Peyer's patch (tissue), 4 donors: ENCODE results near the gene SYNJ1.

ENCODE experiments used
- POLR2A ChIP-seq, 2 donors: fragments of 450-650 bp; IDR thresholded peaks; one replicate each; pipeline ENCODE4 v1.5.1; 2017; ENCODE audit warnings: antibody characterized with exemption in 2 of 2, mild to moderate bottlenecking in 2 of 2, moderate library complexity in 2 of 2
- TF ChIP-seq, protein P1 (sequence below), 6 experiments: fragments of 450-650 bp in 4 of 6; fragments of 200-600 bp in 2 of 6; sonication (generic) in 1 of 6; IDR thresholded peaks; one replicate each; pipeline ENCODE4 v1.5.1; 2017 to 2019; ENCODE audit warnings: antibody characterized with exemption in 6 of 6, mild to moderate bottlenecking in 3 of 6, moderate library complexity in 1 of 6

GRCh38 chr21:32753818-32754585, 26.2 kb upstream of the SYNJ1 start:
- TF ChIP-seq, protein P1, sequence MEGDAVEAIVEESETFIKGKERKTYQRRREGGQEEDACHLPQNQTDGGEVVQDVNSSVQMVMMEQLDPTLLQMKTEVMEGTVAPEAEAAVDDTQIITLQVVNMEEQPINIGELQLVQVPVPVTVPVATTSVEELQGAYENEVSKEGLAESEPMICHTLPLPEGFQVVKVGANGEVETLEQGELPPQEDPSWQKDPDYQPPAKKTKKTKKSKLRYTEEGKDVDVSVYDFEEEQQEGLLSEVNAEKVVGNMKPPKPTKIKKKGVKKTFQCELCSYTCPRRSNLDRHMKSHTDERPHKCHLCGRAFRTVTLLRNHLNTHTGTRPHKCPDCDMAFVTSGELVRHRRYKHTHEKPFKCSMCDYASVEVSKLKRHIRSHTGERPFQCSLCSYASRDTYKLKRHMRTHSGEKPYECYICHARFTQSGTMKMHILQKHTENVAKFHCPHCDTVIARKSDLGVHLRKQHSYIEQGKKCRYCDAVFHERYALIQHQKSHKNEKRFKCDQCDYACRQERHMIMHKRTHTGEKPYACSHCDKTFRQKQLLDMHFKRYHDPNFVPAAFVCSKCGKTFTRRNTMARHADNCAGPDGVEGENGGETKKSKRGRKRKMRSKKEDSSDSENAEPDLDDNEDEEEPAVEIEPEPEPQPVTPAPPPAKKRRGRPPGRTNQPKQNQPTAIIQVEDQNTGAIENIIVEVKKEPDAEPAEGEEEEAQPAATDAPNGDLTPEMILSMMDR (IDR thresholded peaks at IDR 0.05), result no peak
- TF ChIP-seq POLR2A (IDR thresholded peaks at IDR 0.05), result no peak
